ENCODE data around the gene NTSR2.

NTSR2 gene

GRCh38 chr2:11699686-11700670 is 30.0 kb upstream of the NTSR2 start:
- DNase-seq: no peak

- DNase-seq: no peak
These were observed 28.3 kb upstream of the NTSR2 start for GRCh38 chr2:11698009-11698922.

GRCh38 chr2:11697103-11697871 is 27.3 kb upstream of the NTSR2 start:
- no peak for DNase-seq

- DNase-seq: no peak
These were observed 26.7 kb upstream of the NTSR2 start for GRCh38 chr2:11696736-11697102.

- DNase-seq: no peak
These were observed 25.6 kb upstream of the NTSR2 start for GRCh38 chr2:11695576-11695975.

GRCh38 chr2:11692966-11693521 is 23.0 kb upstream of the NTSR2 start:
- DNase-seq: peak; percentile 74

- no peak for DNase-seq
These were observed 21.2 kb upstream of the NTSR2 start for GRCh38 chr2:11691076-11691660.

- peak; percentile 95 for DNase-seq
These were observed 18.5 kb upstream of the NTSR2 start for GRCh38 chr2:11688222-11689069.

- no peak for DNase-seq
These were observed 17.7 kb upstream of the NTSR2 start for GRCh38 chr2:11687736-11688135.

- DNase-seq: no peak
These were observed 16.0 kb upstream of the NTSR2 start for GRCh38 chr2:11685906-11686470.

GRCh38 chr2:11684894-11685460 is 15.0 kb upstream of the NTSR2 start:
- no peak for DNase-seq

GRCh38 chr2:11683966-11684365 is 14.0 kb upstream of the NTSR2 start:
- no peak for DNase-seq

- peak; percentile 35 for DNase-seq
These were observed 13.5 kb upstream of the NTSR2 start for GRCh38 chr2:11683476-11683875.

GRCh38 chr2:11682590-11682915 is 12.6 kb upstream of the NTSR2 start:
- no peak for DNase-seq

- peak; percentile 63 for DNase-seq
These were observed 12.0 kb upstream of the NTSR2 start for GRCh38 chr2:11681722-11682589.

GRCh38 chr2:11680901-11681721 is 11.1 kb upstream of the NTSR2 start:
- no peak for DNase-seq

GRCh38 chr2:11680182-11680900 is 10.3 kb upstream of the NTSR2 start:
- no peak for DNase-seq

All from RPMI8226 (cell line).